IPS DF 6.9 (cell line): ENCODE data around the gene CCDC27.

Source experiments
- DNase-seq: peaks from one replicate; pipeline ENCODE4 v3.0.0-alpha.2; 2013; ENCODE audit warnings: low read depth, low spot score
- H3K27ac ChIP-seq: one replicate; pipeline ENCODE4 v1.5.1; 2013; ENCODE audit warnings: low read length, control low read depth
- H3K27me3 ChIP-seq: 2 replicates; pipeline ENCODE4 v1.6.1; 2013; ENCODE audit warnings: mild to moderate bottlenecking, low read length; ENCODE audit not compliant: control insufficient read depth, insufficient read depth
- H3K36me3 ChIP-seq: 2 replicates; pipeline ENCODE4 v1.6.1; 2013; ENCODE audit warnings: low read length; ENCODE audit not compliant: control insufficient read depth, insufficient read depth
- H3K4me1 ChIP-seq: 2 replicates; pipeline ENCODE4 v1.6.1; 2013; ENCODE audit warnings: low read length; ENCODE audit not compliant: control insufficient read depth, insufficient read depth
- H3K4me3 ChIP-seq: 2 replicates; pipeline ENCODE4 v1.5.1; 2013; ENCODE audit warnings: mild to moderate bottlenecking, low read length
- H3K9me3 ChIP-seq: 2 replicates; pipeline ENCODE4 v1.6.1; 2013; ENCODE audit warnings: low read length, inconsistent platforms; ENCODE audit not compliant: control insufficient read depth, insufficient read depth
- WGBS: extraction: QIAGEN DNeasy Blood & Tissue Kit; methylation state at CpG from one replicate; pipeline ENCODE4 v1.1.7; 2013; ENCODE audit warnings: mixed read lengths, missing lambda C conversion rate; ENCODE audit not compliant: insufficient read length, insufficient coverage; 5-methylcytosine and 5-hydroxymethylcytosine counted together

The CCDC27 gene

GRCh38 chr1:3772027-3772714 is 19.9 kb downstream of the CCDC27 start:
- no peak overlapping the region for H3K27ac ChIP-seq
- no CpG with 5 or more reads among the region's 61 CpGs for WGBS
- no peaks in the 10 kb centered on the region; the same call in 1 of the 2 replicates for H3K36me3 ChIP-seq
- DNase-seq = peak; percentile 74
- H3K4me3 ChIP-seq = peak overlapping the region; percentile 52; the same call in 1 of the 2 replicates
- H3K9me3 ChIP-seq = no peaks in the 10 kb centered on the region
- no peaks in the 10 kb centered on the region for H3K27me3 ChIP-seq
- peaks cover 16% of the 10 kb centered on the region for H3K4me1 ChIP-seq

- no peak within 1 kb of the TSS for H3K27ac ChIP-seq
- no CpG with 5 or more reads among the region's 55 CpGs for WGBS
- no peak for DNase-seq
- H3K4me3 ChIP-seq = peak within 1 kb of the TSS; percentile 52; the same call in 1 of the 2 replicates
- peaks cover 16% of the 10 kb centered on the region for H3K4me1 ChIP-seq
- H3K9me3 ChIP-seq = no peaks in the 10 kb centered on the region
- H3K36me3 ChIP-seq = no peaks in the 10 kb centered on the region; the same call in 1 of the 2 replicates
- no peaks in the 10 kb centered on the region for H3K27me3 ChIP-seq
Observed at GRCh38 chr1:3772715-3773571, 20.7 kb downstream of the CCDC27 start, which contains the start of gene SMIM1. SMIM1 (plus strand) TSS chr1:3772749; CDS start chr1:3775374, 2,625 bp downstream.

GRCh38 chr1:3773572-3774275 is 21.5 kb downstream of the CCDC27 start:
- WGBS = no CpG with 5 or more reads among the region's 16 CpGs
- no peak overlapping the region for H3K27ac ChIP-seq
- H3K4me3 ChIP-seq = no peak overlapping the region
- H3K36me3 ChIP-seq = no peaks in the 10 kb centered on the region; the same call in 1 of the 2 replicates
- H3K4me1 ChIP-seq = peaks cover 16% of the 10 kb centered on the region
- no peak for DNase-seq
- H3K9me3 ChIP-seq = no peaks in the 10 kb centered on the region
- H3K27me3 ChIP-seq = no peaks in the 10 kb centered on the region

- no peak for DNase-seq
- peaks cover 16% of the 10 kb centered on the region for H3K4me1 ChIP-seq
- no peak overlapping the region for H3K4me3 ChIP-seq
- H3K27ac ChIP-seq = no peak overlapping the region
- WGBS = no CpG with 5 or more reads among the region's 19 CpGs
- no peaks in the 10 kb centered on the region for H3K9me3 ChIP-seq
- H3K27me3 ChIP-seq = no peaks in the 10 kb centered on the region
- no peaks in the 10 kb centered on the region; the same call in none of the 2 replicates for H3K36me3 ChIP-seq
Observed at GRCh38 chr1:3774276-3774945, 22.2 kb downstream of the CCDC27 start.

GRCh38 chr1:3774946-3775489 is 22.8 kb downstream of the CCDC27 start:
- H3K36me3 ChIP-seq = peaks cover 5% of the 10 kb centered on the region
- peaks cover 16% of the 10 kb centered on the region for H3K4me1 ChIP-seq
- DNase-seq = no peak
- H3K27me3 ChIP-seq = no peaks in the 10 kb centered on the region
- H3K9me3 ChIP-seq = no peaks in the 10 kb centered on the region
- H3K27ac ChIP-seq = no peak overlapping the region
- no peak overlapping the region for H3K4me3 ChIP-seq
- no CpG with 5 or more reads among the region's 17 CpGs for WGBS

DNA sequence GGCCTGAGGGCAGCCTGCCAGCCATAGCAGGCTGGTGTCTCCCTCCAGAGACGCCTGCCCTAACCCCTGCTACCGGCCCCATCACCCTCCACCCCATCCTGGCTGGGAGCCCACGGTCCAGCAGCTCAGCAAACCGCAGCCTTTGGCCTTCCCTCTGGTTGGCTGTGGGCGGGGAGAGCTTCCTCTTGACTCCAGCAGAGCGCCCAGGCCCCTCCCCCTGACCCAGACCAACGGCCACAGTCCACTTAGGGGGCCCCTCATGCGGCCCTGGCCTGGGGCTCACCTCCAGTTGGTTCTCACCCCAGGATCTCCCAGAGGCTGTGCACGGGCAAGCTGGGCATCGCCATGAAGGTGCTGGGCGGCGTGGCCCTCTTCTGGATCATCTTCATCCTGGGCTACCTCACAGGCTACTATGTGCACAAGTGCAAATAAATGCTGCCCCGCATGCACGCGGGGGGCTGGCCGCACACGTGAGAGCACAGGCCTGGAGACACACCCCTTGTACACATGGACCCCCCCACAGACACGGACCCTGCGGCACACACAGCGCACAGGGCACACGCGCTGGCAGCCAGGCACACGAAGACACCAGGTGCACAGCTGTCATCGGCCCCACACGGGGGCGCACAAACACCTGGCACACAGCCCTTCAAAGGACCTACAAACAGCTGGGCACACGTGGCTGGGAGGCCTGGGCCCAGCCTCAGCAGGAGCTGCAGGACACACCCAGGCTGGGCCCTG is 23.4 kb downstream of the CCDC27 start:
- WGBS = no CpG with 5 or more reads among the region's 27 CpGs
- Histone ChIP-seq H3K27me3 (no peaks in the 10 kb centered on the region), H3K4me1 (peaks cover 16% of the 10 kb centered on the region), H3K9me3 (no peaks in the 10 kb centered on the region), H3K4me3 (no peak overlapping the region), H3K27ac (no peak overlapping the region), H3K36me3 (peaks cover 10% of the 10 kb centered on the region)
- DNase-seq = peak; percentile 47

GRCh38 chr1:3776231-3776961 is 24.1 kb downstream of the CCDC27 start:
- Histone ChIP-seq H3K36me3 (peaks cover 15% of the 10 kb centered on the region), H3K4me3 (no peak overlapping the region), H3K27me3 (no peaks in the 10 kb centered on the region), H3K9me3 (no peaks in the 10 kb centered on the region), H3K4me1 (peaks cover 16% of the 10 kb centered on the region), H3K27ac (no peak overlapping the region)
- DNase-seq = no peak
- no CpG with 5 or more reads among the region's 21 CpGs for WGBS

- no peak overlapping the region for H3K4me3 ChIP-seq
- no peaks in the 10 kb centered on the region for H3K27me3 ChIP-seq
- H3K36me3 ChIP-seq = peaks cover 20% of the 10 kb centered on the region
- WGBS = no CpG with 5 or more reads among the region's 10 CpGs
- peaks cover 14% of the 10 kb centered on the region for H3K4me1 ChIP-seq
- no peaks in the 10 kb centered on the region for H3K9me3 ChIP-seq
- no peak for DNase-seq
- H3K27ac ChIP-seq = no peak overlapping the region
Observed at GRCh38 chr1:3777078-3777547, 24.9 kb downstream of the CCDC27 start.
